Bronchial epithelial cell (primary cell): Measurements from ENCODE around the gene RHBDL1. TPM values are rescaled to one million over a fixed set of nuclear protein-coding genes. Genes with fewer than 3 reads are reported as not detected.

Experiments
- DNase-seq: peaks from one replicate; pipeline ENCODE4 v3.0.0-alpha.2; 2010; ENCODE audit warnings: low read depth
- FAIRE-seq: peaks from 2 replicates; lab custom pipeline; 2011; peaks lifted over from hg19 to GRCh38; lab: Jason Lieb, UNC
- H3K27me3 ChIP-seq: 2 replicates; pipeline ENCODE4 v1.5.1; 2011; ENCODE audit warnings: low read length; ENCODE audit not compliant: control insufficient read depth, insufficient read depth
- H3K36me3 ChIP-seq: 2 replicates; pipeline ENCODE4 v1.5.1; 2011; ENCODE audit warnings: low read length; ENCODE audit not compliant: control insufficient read depth, insufficient read depth
- H3K4me3 ChIP-seq: 2 replicates; pipeline ENCODE4 v1.5.1; 2011; ENCODE audit warnings: mild to moderate bottlenecking, low read depth, low read length, control low read depth
- total RNA-seq: library from RNA; depleted of rRNA; stranded (reverse); fragments of >200 nt; gene quantifications from 2 replicates; pipeline ENCODE4 v1.2.1, GENCODE V29; 2014
- TF ChIP-seq, protein P1 (sequence below): IDR thresholded peaks from 2 replicates; pipeline ENCODE4 v1.5.1; 2011; ENCODE audit warnings: mild to moderate bottlenecking, moderate library complexity, low read length, control low read depth, inconsistent platforms; ENCODE audit not compliant: insufficient read depth, severe bottlenecking

Gene RHBDL1
- total RNA-seq, 1 donor from 2014 or later = 14.0 TPM

DNA sequence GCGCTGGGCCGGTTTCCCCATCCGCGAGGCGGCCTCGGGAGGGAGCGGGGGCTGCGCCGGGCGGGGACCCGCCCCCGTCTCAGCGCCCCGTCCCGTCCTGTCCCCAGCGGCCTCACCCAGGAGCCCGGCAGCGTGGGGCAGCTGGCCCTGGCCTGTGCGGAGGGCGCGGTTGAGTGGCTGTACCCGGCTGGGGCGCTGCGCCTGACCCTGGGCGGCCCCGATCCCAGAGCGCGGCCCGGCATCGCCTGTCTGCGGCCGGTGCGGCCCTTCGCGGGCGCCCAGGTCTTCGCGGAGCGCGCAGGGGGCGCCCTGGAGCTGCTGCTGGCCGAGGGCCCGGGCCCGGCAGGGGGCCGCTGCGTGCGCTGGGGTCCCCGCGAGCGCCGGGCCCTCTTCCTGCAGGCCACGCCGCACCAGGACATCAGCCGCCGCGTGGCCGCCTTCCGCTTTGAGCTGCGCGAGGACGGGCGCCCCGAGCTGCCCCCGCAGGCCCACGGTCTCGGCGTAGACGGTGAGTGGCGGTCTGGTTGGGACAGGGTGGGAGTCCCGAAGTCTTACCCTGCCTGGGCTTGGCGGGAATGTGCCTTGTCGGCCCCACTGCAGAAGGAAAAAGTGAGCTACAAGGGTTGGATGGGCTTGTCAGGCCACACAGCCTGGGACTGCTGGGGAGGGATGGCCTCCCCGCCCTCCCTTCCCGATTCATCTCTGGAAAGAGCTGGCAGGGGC is 40.2 kb downstream of the RHBDL1 start:
- DNase-seq (no peak), FAIRE-seq (no peak)
- Histone ChIP-seq H3K27me3 (peaks cover 5% of the 10 kb centered on the region), H3K36me3 (no peaks in the 10 kb centered on the region), H3K4me3 (peak overlapping the region; percentile 63)
- TF ChIP-seq, protein P1, sequence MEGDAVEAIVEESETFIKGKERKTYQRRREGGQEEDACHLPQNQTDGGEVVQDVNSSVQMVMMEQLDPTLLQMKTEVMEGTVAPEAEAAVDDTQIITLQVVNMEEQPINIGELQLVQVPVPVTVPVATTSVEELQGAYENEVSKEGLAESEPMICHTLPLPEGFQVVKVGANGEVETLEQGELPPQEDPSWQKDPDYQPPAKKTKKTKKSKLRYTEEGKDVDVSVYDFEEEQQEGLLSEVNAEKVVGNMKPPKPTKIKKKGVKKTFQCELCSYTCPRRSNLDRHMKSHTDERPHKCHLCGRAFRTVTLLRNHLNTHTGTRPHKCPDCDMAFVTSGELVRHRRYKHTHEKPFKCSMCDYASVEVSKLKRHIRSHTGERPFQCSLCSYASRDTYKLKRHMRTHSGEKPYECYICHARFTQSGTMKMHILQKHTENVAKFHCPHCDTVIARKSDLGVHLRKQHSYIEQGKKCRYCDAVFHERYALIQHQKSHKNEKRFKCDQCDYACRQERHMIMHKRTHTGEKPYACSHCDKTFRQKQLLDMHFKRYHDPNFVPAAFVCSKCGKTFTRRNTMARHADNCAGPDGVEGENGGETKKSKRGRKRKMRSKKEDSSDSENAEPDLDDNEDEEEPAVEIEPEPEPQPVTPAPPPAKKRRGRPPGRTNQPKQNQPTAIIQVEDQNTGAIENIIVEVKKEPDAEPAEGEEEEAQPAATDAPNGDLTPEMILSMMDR = peak; percentile 16

DNA sequence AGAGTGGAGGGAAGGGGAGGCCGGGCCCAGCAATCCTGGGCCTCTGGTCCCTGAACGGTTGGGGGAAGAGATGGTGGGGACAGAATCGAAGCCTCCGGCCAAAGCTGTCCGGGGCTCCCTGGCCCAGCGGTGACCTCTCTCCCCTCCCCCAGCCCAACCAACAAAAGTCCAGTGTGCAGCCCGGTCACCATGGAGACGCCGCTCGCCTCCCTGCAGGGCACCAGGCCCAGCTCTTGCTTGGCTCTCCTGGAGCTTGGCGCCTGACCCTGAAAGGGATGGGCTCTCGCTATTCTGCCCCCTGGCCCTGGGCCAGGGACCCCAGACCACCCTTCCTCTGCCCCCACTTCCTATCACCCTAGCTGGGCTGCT is 40.7 kb downstream of the RHBDL1 start:
- H3K36me3 ChIP-seq = no peaks in the 10 kb centered on the region
- FAIRE-seq = no peak
- TF ChIP-seq, protein P1 = no peak
- peaks cover 3% of the 10 kb centered on the region for H3K27me3 ChIP-seq
- H3K4me3 ChIP-seq = peak overlapping the region; percentile 63
- no peak for DNase-seq

DNA sequence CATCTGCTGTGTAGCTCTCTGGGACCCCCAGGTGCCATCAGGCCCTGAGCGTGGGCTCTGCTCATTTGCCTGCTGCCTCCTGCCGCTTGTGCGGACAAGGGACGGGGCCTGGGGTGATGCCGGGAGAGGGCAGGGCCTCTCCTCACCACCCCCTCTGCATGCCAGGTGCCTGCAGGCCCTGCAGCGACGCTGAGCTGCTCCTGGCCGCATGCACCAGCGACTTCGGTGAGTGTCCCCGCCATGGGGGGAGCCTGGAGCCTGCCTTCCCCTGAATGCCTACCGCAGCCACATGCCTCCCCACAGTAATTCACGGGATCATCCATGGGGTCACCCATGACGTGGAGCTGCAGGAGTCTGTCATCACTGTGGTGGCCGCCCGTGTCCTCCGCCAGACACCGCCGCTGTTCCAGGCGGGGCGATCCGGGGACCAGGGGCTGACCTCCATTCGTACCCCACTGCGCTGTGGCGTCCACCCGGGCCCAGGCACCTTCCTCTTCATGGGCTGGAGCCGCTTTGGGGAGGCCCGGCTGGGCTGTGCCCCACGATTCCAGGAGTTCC is 41.4 kb downstream of the RHBDL1 start:
- FAIRE-seq (no peak), DNase-seq (no peak)
- H3K36me3 ChIP-seq = no peaks in the 10 kb centered on the region
- no peaks in the 10 kb centered on the region for H3K27me3 ChIP-seq
- H3K4me3 ChIP-seq = no peak overlapping the region
- TF ChIP-seq, protein P1 = no peak

DNA sequence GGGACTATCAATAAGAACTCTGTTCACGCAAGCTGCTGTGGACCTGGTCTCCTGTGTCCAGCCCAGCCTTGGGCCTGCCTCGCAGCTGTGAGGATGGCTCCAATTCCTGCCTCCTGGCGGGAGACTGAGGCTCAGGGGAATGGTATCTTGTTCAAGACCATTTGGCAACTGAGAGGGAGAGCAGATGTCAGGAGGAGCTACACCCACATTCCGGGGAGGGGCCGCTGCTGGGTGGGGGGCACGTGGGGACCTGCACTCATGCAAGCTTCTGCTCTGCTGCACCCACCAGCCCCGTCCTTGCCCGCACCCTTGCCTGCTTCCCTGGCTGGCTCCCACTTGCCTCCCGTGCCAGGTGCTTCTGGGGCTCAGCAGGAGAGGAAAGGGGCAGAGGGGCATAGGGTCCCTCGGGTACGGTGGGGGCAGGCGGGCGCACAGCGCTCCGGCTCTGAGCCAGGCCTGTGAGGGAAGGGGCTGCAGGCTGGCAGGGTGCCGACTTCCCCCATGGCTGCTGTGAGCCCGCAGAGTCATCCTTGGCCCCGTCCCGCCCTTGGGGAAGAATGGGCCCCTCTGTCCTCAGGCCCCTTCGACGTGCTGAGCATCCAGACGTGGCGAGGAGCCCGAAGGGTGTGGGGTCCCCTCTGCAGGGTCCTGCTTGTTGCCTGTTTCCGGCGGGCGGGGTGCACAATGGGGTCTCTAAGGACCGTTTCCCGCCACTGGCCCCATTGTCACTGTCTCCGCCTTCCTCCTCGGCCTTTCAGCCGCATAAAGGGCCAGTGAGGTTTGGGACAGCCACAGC is 42.2 kb downstream of the RHBDL1 start:
- no peak for FAIRE-seq
- DNase-seq = no peak

DNA sequence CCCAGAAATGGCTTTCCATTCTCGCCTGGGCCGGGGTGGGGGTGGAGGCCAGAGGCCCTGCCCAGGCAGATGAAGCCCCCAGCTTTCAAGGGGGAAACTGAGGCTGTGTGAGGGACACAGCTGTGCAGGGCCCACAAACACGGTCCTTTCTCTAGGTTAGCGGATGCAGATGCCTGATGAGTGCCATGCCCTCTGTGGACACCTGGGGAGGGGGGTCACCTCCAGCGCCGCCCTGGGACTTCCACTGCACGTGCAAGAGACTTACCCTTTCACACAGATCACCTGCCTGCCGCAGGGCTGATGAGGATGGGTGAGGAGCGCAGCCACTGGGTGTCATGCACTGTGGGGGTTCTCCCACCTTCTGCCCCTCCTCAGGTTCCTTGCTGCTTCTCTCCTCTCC is 42.9 kb downstream of the RHBDL1 start:
- TF ChIP-seq, protein P1 = no peak
- no peak for DNase-seq
- Histone ChIP-seq H3K36me3 (peaks cover 2% of the 10 kb centered on the region), H3K27me3 (no peaks in the 10 kb centered on the region), H3K4me3 (no peak overlapping the region)
- no peak for FAIRE-seq

More for the DNA sequence above, 42.2 kb downstream of the RHBDL1 start:
- Histone ChIP-seq H3K4me3 (no peak overlapping the region), H3K27me3 (no peaks in the 10 kb centered on the region), H3K36me3 (peaks cover 1% of the 10 kb centered on the region)
- TF ChIP-seq, protein P1 = no peak
